BLaER1 treated with 17β-estradiol and CSF1 and Interleukin-3, amounts not matched to agents 10 nM and 100 nM (cell line): ENCODE results near the gene KIF17.

Experiments used
- H3K27ac ChIP-seq, 11 experiments: shearing (Covaris generic); formaldehyde crosslinking; 2 replicates each; pipeline ENCODE4 v1.8.1; 2022
- H3K27me3 ChIP-seq, 11 experiments: shearing (Covaris generic); formaldehyde crosslinking; 2 replicates each; pipeline ENCODE4 v1.8.1; 2022
- H3K36me3 ChIP-seq, 11 experiments: shearing (Covaris generic); formaldehyde crosslinking; 2 replicates each; pipeline ENCODE4 v1.8.1; 2022
- H3K4me1 ChIP-seq, 10 experiments: shearing (Covaris generic); formaldehyde crosslinking; 2 replicates each; pipeline ENCODE4 v1.8.1; 2022
- H3K4me2 ChIP-seq, 11 experiments: shearing (Covaris generic); formaldehyde crosslinking; 2 replicates each; pipeline ENCODE4 v1.8.1; 2022
- H3K4me3 ChIP-seq, 10 experiments: shearing (Covaris generic); formaldehyde crosslinking; 2 replicates each; pipeline ENCODE4 v1.8.1; 2022
- H3K9ac ChIP-seq, 11 experiments: shearing (Covaris generic); formaldehyde crosslinking; 2 replicates each; pipeline ENCODE4 v1.8.1; 2022
- H3K9me3 ChIP-seq, 11 experiments: shearing (Covaris generic); formaldehyde crosslinking; replicated peaks in 1 of 11; 2 replicates each; pipeline ENCODE4 v1.8.1; 2022
- H4K20me1 ChIP-seq, 11 experiments: shearing (Covaris generic); formaldehyde crosslinking; 2 replicates each; pipeline ENCODE4 v1.8.1; 2022
- Cebpa-rat ChIP-seq, 11 experiments: shearing (Covaris generic); IDR thresholded peaks; 2 replicates each; pipeline ENCODE4 v1.8.1; 2022

The KIF17 gene

DNA sequence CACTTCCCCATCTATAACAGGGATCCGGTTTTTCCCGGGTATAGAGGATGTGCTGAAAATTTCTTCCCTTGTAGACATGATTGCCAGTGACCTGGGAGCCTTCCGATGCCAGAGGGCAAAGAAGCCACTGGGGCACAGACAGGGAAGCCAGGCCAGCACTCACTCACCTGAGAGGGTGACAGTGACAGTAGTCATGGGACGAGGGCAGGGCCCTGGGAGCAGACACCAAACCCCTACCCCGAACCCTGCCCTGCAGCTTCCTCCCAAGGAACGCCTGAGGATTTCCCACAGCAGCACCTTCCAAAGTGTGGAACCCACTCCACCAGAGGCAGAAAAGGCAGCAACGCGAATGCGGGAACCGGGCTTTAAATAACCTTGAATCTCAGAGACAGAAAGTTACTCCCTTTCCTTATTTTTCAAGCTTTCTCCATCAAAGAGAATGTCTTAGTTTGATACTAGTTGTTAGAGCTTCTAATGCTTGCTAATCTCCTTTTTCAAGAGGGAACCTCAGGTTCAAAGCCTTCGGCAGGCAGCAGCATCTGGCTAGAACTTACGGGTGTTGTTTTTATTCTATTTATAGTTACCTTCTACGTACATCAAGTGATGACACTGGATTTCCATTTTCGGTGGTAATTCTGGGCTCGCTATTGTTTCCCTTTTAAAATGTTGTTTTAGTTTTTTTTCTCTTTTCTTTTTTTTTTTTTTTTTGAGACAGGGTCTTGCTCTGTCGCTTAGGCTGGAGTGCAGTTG, 59.5 kb downstream of the KIF17 start:
- Histone ChIP-seq H3K36me3 (peaks cover 64 to 68% (median 66%) of the 10 kb centered on the region in 11 experiments), H3K4me2 (peak overlapping the region in 1 of 11 experiments; percentile 91; a peak in 2 of 22 replicates), H3K27ac (no peak overlapping the region), H3K4me1 (peaks cover 21 to 34% (median 26%) of the 10 kb centered on the region in 10 experiments), H3K4me3 (no peak overlapping the region), H4K20me1 (peaks cover 49 to 76% (median 65%) of the 10 kb centered on the region in 11 experiments; a peak in 21 of 22 replicates), H3K27me3 (no peaks in the 10 kb centered on the region), H3K9ac (peak overlapping the region in 7 of 11 experiments; percentile 3 to 87 (median 85); a peak in 4 of 22 replicates), H3K9me3 (no peaks in the 10 kb centered on the region)
- TF ChIP-seq Cebpa-rat (IDR thresholded peaks at IDR 0.05), result no peak

- Histone ChIP-seq H3K9me3 (no peaks in the 10 kb centered on the region), H4K20me1 (peaks cover 52 to 89% (median 77%) of the 10 kb centered on the region in 11 experiments; a peak in 21 of 22 replicates), H3K4me1 (peaks cover 16 to 27% (median 20%) of the 10 kb centered on the region in 10 experiments), H3K36me3 (peaks cover 77 to 81% (median 80%) of the 10 kb centered on the region in 11 experiments), H3K4me2 (no peak overlapping the region), H3K27me3 (no peaks in the 10 kb centered on the region), H3K4me3 (no peak overlapping the region), H3K27ac (no peak overlapping the region), H3K9ac (peak overlapping the region in 4 of 11 experiments; percentile 10 to 38 (median 15); a peak in 1 of 22 replicates)
- no peak for TF ChIP-seq Cebpa-rat (IDR thresholded peaks at IDR 0.05)
Observed at GRCh38 chr1:20657024-20657423, 60.8 kb downstream of the KIF17 start.

- no peak for TF ChIP-seq Cebpa-rat (IDR thresholded peaks at IDR 0.05)
- Histone ChIP-seq H3K4me1 (peaks cover 2 to 13% (median 4%) of the 10 kb centered on the region in 10 experiments; a peak in 17 of 20 replicates), H3K9me3 (no peaks in the 10 kb centered on the region), H4K20me1 (peaks cover 39 to 93% (median 72%) of the 10 kb centered on the region in 11 experiments; a peak in 21 of 22 replicates), H3K36me3 (peaks cover 98 to 100% (median 100%) of the 10 kb centered on the region in 11 experiments), H3K9ac (no peak overlapping the region), H3K4me3 (no peak overlapping the region), H3K27ac (no peak overlapping the region), H3K27me3 (no peaks in the 10 kb centered on the region), H3K4me2 (no peak overlapping the region)
Observed at GRCh38 chr1:20654104-20654690, 63.6 kb downstream of the KIF17 start.

GRCh38 chr1:20652300-20652699, 65.5 kb downstream of the KIF17 start:
- no peak overlapping the region for H3K9ac ChIP-seq
- no peak overlapping the region for H3K27ac ChIP-seq
- no peak overlapping the region for H3K4me3 ChIP-seq
- peaks cover 90 to 100% (median 97%) of the 10 kb centered on the region in 11 experiments for H3K36me3 ChIP-seq
- H3K9me3 ChIP-seq, result no peaks in the 10 kb centered on the region
- no peak for TF ChIP-seq Cebpa-rat (IDR thresholded peaks at IDR 0.05)
- no peaks in the 10 kb centered on the region for H3K27me3 ChIP-seq
- H4K20me1 ChIP-seq, result peaks cover 24 to 87% (median 53%) of the 10 kb centered on the region in 11 experiments; a peak in 21 of 22 replicates
- no peak overlapping the region for H3K4me2 ChIP-seq
- H3K4me1 ChIP-seq, result no peaks in the 10 kb centered on the region

- no peak for TF ChIP-seq Cebpa-rat (IDR thresholded peaks at IDR 0.05)
Observed at GRCh38 chr1:20648946-20649345, 68.9 kb downstream of the KIF17 start.

GRCh38 chr1:20648438-20648837, 69.4 kb downstream of the KIF17 start:
- H3K36me3 ChIP-seq, result peaks cover 51 to 88% (median 65%) of the 10 kb centered on the region in 11 experiments
- no peaks in the 10 kb centered on the region for H3K27me3 ChIP-seq
- H3K27ac ChIP-seq, result no peak overlapping the region
- H3K4me3 ChIP-seq, result no peak overlapping the region
- no peaks in the 10 kb centered on the region for H3K9me3 ChIP-seq
- peaks cover 4 to 49% (median 17%) of the 10 kb centered on the region in 11 experiments; a peak in 19 of 22 replicates for H4K20me1 ChIP-seq
- no peak for TF ChIP-seq Cebpa-rat (IDR thresholded peaks at IDR 0.05)
- H3K4me1 ChIP-seq, result no peaks in the 10 kb centered on the region
- no peak overlapping the region for H3K9ac ChIP-seq
- no peak overlapping the region for H3K4me2 ChIP-seq

More at GRCh38 chr1:20648946-20649345, 68.9 kb downstream of the KIF17 start:
- peaks cover 56 to 90% (median 70%) of the 10 kb centered on the region in 11 experiments for H3K36me3 ChIP-seq
- H3K4me3 ChIP-seq, result no peak overlapping the region
- H3K27ac ChIP-seq, result no peak overlapping the region
- H3K4me2 ChIP-seq, result no peak overlapping the region
- peaks cover 7 to 54% (median 22%) of the 10 kb centered on the region in 11 experiments; a peak in 20 of 22 replicates for H4K20me1 ChIP-seq
- no peaks in the 10 kb centered on the region for H3K27me3 ChIP-seq
- no peak overlapping the region for H3K9ac ChIP-seq
- H3K9me3 ChIP-seq, result no peaks in the 10 kb centered on the region
- no peaks in the 10 kb centered on the region for H3K4me1 ChIP-seq

DNA sequence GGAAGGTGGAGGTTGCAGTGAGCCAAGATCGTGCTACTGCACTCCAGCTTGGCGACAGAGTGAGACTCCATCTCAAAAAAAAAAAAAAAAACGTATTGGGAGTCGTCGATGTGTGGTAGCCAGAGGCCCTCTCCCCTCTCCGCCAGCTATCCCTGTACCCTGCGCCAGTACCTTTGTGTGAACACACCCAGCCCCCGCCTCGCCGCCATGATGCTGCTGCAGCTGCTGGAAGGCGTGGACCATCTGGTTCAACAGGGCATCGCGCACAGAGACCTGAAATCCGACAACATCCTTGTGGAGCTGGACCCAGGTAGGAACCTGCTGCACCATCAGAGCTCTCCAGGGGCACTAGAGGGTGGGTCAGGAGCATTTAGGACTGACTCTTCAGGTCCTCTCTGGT, 72.4 kb downstream of the KIF17 start:
- Histone ChIP-seq H3K4me3 (no peak overlapping the region), H3K27ac (no peak overlapping the region), H3K4me1 (no peaks in the 10 kb centered on the region), H3K27me3 (no peaks in the 10 kb centered on the region), H3K4me2 (no peak overlapping the region), H4K20me1 (peaks cover 0 to 34% (median 8%) of the 10 kb centered on the region in 11 experiments; a peak in 11 of 22 replicates), H3K9ac (no peak overlapping the region), H3K36me3 (peaks cover 21 to 86% (median 35%) of the 10 kb centered on the region in 11 experiments), H3K9me3 (no peaks in the 10 kb centered on the region)
- TF ChIP-seq Cebpa-rat (IDR thresholded peaks at IDR 0.05), result no peak

DNA sequence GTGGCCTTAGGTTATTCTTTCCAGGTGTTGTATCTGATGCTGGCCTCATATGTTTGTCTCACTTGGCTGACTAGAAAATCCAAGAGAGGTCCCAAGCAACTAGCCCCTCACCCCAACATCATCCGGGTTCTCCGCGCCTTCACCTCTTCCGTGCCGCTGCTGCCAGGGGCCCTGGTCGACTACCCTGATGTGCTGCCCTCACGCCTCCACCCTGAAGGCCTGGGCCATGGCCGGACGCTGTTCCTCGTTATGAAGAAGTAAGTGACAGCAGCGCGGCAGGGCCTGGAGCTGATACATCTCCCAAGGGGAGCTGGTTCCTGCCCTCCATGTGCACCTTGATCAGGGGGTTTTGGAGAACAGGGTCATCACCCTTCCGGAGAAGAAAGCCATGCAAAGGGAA, 73.4 kb downstream of the KIF17 start:
- Histone ChIP-seq H3K9me3 (no peaks in the 10 kb centered on the region), H3K27me3 (no peaks in the 10 kb centered on the region), H3K36me3 (peaks cover 13 to 84% (median 26%) of the 10 kb centered on the region in 11 experiments), H4K20me1 (peaks cover 0 to 30% (median 7%) of the 10 kb centered on the region in 11 experiments; a peak in 11 of 22 replicates), H3K9ac (no peak overlapping the region), H3K4me2 (no peak overlapping the region), H3K4me3 (no peak overlapping the region), H3K4me1 (no peaks in the 10 kb centered on the region), H3K27ac (no peak overlapping the region)
- no peak for TF ChIP-seq Cebpa-rat (IDR thresholded peaks at IDR 0.05)

DNA sequence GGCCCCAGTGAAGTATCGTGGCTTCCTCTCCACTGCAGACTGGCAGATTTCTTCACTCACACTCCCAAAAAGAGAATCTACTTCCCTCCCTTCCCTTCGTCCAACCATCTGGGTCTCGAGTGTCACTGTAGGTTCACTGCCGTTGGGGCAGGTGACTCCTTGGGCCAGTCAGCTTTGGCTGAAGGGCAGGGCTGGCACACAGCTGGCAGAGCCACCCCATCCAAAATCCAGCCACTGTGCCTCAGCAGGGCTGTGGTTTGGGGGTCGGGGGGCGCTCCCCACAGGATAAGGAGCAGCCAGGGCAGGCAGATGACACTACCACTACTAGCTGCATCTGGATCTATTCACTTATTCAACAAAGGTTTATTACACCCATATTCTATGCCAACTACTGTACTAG, 74.7 kb downstream of the KIF17 start:
- H4K20me1 ChIP-seq, result peaks cover 0 to 32% (median 6%) of the 10 kb centered on the region in 11 experiments; a peak in 8 of 22 replicates
- no peaks in the 10 kb centered on the region for H3K27me3 ChIP-seq
- H3K4me3 ChIP-seq, result no peak overlapping the region
- no peak overlapping the region for H3K9ac ChIP-seq
- peaks cover 0 to 84% (median 13%) of the 10 kb centered on the region in 11 experiments; a peak in 18 of 22 replicates for H3K36me3 ChIP-seq
- H3K27ac ChIP-seq, result no peak overlapping the region
- no peaks in the 10 kb centered on the region for H3K9me3 ChIP-seq
- no peak overlapping the region for H3K4me2 ChIP-seq
- no peaks in the 10 kb centered on the region for H3K4me1 ChIP-seq
- no peak for TF ChIP-seq Cebpa-rat (IDR thresholded peaks at IDR 0.05)
